GM19193 (cell line): ENCODE measurements around the gene HIP1R.

Source experiments
- POLR2A ChIP-seq: IDR thresholded peaks from 4 replicates; pipeline ENCODE4 v1.6.1; 2011; ENCODE audit not compliant: insufficient read depth, insufficient read length; ENCODE audit errors: extremely low read depth

Gene HIP1R

GRCh38 chr12:122902854-122903692, 67.8 kb downstream of the HIP1R start:
- no peak for TF ChIP-seq POLR2A

GRCh38 chr12:122903693-122904034, 68.4 kb downstream of the HIP1R start:
- no peak for TF ChIP-seq POLR2A

- no peak for TF ChIP-seq POLR2A
These were observed 73.7 kb downstream of the HIP1R start for GRCh38 chr12:122908915-122909314.

- no peak for TF ChIP-seq POLR2A
These were observed 74.4 kb downstream of the HIP1R start for GRCh38 chr12:122909442-122910288.
